GM10847 (cell line): ENCODE data around the gene COL4A1.

Experiments
- POLR2A ChIP-seq: IDR thresholded peaks from 2 replicates; pipeline ENCODE4 v1.6.1; 2011; ENCODE audit not compliant: insufficient read length; ENCODE audit errors: extremely low read depth

Gene COL4A1

DNA sequence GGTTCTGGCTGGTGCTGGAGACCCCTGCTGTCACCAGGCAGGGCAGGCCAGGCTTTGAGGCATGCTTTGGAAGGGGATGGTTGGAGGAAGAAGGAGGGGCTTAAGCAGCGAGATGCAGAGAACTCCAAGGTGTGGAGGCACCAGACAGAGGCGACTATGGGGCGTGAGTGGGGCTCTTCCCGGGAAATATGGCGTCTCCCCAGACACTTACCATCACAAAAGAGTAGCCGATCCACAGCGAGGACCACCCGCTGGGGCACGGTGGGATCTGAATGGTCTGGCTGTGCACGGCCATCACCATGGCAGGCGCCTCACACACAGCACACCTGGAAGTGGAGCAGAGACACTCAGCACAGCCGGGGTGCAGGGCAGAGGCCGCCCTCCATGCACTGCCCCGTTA, 151.9 kb downstream of the COL4A1 start:
- TF ChIP-seq POLR2A: no peak

DNA sequence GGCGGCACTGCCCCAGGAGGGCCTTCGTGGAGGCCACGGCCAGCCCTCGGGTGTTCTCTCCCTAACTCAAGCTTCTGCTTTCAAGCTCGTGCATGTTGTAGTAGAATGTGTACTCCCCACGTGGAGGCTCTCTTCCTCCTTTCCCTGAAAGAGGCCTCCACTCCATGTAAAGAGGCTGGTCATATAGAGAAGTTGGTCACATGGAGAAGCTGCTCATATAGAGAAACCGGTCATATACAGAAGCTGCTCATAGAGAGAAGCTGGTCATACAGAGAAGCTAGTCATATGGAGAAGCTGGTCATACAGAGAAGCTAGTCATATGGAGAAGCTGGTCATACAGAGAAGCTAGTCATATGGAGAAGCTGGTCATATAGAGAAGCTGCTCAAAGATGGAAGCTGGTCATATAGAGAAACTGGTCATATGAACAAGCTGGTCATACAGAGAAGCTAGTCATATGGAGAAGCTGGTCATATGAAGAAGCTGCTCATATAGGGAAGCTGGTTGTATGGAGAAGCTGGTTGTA, 152.5 kb downstream of the COL4A1 start:
- no peak for TF ChIP-seq POLR2A

DNA sequence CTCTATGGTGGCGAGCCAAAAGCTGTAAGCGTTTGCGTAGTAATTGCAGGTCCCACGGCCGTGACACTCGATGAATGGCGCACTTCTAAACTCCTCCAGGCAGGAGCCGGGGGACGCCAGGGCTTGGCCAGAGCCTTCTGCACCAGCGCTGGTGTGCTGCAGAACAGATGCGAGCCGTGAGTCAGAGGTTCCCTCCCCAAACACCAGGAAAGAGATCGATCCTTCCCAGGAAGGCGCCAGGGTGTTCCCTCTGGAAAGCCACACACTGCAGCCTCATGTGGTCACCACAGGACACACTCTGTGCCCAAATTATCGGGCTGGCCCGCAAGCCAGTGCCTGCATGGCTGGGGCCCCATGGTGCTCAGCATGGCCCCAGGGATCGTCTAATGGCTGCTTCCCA, 154.6 kb downstream of the COL4A1 start:
- TF ChIP-seq POLR2A: no peak

DNA sequence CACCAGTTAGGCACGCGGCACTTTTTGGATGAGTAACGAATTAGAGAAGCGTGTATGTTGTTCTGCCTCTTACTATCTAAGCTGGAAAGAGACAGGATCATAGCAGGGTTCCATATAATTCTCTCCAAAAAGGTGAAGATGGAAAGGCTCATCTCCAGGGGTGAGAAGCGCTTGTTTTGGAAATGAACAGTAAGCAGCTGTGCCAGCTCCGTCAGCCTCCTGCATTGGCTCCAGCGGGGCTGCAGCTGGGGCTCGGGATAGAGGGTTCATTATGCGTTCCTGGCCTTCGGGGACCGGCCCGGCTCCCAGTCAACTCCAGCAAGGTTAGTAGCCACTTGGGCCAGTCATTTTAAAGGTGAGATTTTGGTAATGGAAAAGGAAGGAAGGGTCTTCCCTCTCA, 155.5 kb downstream of the COL4A1 start:
- no peak for TF ChIP-seq POLR2A

DNA sequence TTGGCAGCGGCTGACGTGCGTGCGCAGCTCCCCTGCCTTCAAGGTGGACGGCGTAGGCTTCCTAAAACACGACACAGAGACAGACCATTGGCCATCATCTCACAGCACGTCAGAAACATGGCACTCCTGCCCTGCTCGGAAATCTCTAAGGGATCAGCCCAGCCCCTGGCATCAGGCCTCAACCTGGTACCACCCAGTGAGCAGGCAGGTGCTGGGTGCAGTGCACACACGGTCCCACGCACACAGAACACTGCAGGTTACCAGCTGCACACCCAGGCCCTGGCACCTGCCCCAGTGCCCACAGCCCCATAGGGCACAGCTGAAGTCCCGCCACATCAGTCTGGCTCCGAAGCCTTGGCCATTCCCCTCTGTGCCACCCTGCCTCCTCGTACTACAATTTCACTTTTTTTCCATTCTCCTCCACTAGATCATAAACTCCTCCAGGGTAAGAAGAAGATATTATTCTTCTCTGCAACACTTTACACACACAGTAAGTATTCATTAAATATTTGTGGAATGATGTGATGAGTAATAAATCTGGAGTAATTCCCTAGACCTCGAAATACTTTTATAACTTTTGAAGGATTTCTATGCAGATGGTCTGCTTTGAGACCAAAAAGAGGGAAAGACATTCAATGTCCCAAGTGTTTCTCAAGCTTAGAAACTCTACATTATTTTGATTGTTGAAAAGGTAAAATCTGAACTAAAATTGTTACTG, 156.4 kb downstream of the COL4A1 start:
- TF ChIP-seq POLR2A: no peak

- no peak for TF ChIP-seq POLR2A
Measured at GRCh38 chr13:110149036-110149435, 157.9 kb downstream of the COL4A1 start.

GRCh38 chr13:110140099-110140498, 166.9 kb downstream of the COL4A1 start:
- TF ChIP-seq POLR2A: no peak

- TF ChIP-seq POLR2A: no peak
Measured at GRCh38 chr13:110138700-110139036, 168.3 kb downstream of the COL4A1 start.

- TF ChIP-seq POLR2A: no peak
Measured at GRCh38 chr13:110138010-110138699, 168.8 kb downstream of the COL4A1 start.

DNA sequence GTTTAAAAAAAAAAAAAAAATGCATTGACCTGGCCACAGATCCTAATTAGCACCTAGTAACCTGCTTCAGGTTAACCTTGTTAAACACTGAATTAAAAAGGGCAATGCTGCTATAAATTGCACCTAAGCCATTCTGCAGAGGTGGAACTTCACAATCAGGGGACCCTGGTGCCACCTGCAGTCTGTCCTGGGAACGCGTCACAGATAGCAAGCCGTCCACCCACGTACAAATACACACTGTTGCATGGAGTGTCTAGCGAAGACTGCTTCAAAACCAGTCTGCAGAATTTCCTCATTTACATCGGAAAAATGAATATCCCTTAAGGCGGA, 169.3 kb downstream of the COL4A1 start:
- TF ChIP-seq POLR2A: no peak

GRCh38 chr13:110136660-110137585, 170.0 kb downstream of the COL4A1 start:
- no peak for TF ChIP-seq POLR2A

GRCh38 chr13:110135977-110136597, 170.9 kb downstream of the COL4A1 start:
- TF ChIP-seq POLR2A: no peak

DNA sequence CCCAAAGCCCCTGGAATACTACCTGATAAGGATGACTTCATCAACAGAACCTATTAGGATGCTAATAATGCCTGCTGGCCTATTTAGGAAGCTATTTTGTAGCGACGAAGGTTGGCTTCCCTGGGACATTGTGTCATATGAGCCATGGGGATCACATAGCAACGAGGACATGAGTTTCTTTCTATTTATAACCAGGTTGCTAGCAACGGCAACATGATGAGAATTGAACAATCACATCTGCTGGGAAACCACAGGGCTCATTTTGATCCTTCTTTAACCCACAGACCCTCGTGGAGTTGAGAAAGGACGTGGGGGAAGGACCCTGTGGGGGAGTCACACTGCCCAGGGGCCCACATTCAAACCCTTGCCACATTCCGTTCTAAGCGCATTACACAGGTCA, 172.2 kb downstream of the COL4A1 start:
- no peak for TF ChIP-seq POLR2A

DNA sequence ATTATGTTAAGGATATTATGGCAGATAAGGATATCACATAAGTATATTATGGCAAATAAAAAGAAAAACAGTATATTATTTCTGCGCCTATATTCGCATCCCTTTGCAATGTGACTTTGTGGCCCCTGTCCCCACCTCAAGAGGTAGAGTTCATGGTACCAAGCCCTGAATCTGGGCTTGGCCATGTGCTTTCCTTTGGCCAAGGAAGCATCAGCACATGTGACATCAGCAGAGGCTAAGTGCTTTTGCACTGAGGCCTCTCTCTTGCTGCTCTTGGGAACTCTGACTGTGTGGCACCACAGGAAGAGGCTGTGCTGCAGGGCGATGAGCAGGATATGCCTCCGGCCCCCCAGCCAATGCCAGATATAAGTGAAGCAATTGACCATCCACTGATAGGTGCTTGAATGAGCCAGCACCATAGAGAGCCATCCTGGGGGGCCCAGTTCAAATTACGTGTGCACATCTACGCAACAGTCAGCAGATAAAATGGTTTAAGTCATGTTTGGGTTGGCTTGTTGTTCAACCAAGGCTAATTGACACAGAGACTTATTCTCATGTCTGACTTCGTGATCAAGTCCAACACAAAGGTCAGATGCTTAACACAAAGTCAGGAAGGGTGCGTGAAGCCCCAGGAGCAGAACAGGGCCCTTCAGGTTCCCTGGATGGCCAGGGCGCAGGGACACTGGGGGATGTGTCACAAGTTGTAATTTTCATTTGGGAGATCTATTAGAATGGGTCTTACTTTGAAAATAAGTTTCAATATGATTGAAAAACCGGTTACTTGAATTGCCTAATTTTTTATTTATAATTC, 173.3 kb downstream of the COL4A1 start:
- TF ChIP-seq POLR2A: no peak

DNA sequence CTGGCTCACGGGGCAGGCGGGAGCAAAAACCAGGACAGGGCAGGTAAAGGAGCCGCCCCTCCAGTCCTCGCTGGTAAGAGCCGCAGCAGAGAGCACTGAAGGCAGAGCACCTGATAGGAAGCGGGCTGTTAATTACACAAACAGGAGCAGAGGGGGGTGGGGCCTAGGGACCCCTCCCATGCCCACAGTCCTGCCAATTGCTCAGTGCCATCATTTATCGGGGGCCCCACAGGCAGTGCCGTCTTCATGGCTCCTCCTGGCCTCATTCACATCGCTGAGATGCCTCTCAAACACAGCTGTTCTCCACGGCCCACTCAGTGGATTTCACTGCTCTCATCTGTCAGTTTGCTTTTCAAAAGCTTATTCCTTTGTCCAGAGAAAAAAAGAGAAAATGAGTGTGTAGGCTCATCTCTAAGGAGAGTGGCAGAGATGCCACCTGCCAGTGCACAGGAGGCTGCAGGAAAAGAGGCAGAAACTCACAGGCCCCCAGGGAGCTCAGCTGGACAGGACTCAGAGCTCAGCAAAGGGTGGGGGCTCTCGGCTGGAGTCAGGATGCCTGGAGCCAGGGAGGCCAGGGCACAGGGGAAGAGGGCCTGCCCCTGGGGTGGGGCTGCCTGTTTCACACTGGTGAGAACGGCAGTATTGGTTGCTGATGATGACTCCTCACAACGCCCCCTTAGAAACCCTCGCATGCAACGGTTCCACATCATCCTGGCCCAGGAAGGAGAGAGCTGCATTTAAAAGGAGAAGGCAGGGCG, 174.6 kb downstream of the COL4A1 start:
- no peak for TF ChIP-seq POLR2A
